PC-9 (cell line): ENCODE results near the gene RPS24. TPM values are rescaled to one million over a fixed set of nuclear protein-coding genes. Genes with fewer than 3 reads are reported as not detected.

Source experiments
- BruUV-seq: library from RNA; stranded (reverse); fragments of 400-500 nt; replicated peaks from 2 replicates; lab custom pipeline; 2021; lab: Mats Ljungman, UMichigan
- CTCF ChIA-PET: fragments of 300-600 bp; sonication (Branson Sonifier 250); formaldehyde crosslinking; loops from one replicate; lab custom pipeline; 2022; ENCODE audit warnings: antibody characterized with exemption; lab: Charles Lee
- POLR2A ChIA-PET: fragments of 300-600 bp; sonication (Branson Sonifier 250); formaldehyde crosslinking; loops from one replicate; lab custom pipeline; 2022; ENCODE audit warnings: antibody characterized with exemption; ENCODE audit not compliant: unreplicated experiment; lab: Charles Lee
- DNase-seq, 2 experiments: peaks; one replicate each; pipeline versions ENCODE4 v3.0.0 to v3.0.0-alpha.2; 2015 to 2022; ENCODE audit warnings: mixed read lengths in 1 of 2
- H2AFZ ChIP-seq: fragments of 200-600 bp; sonication (generic); 2 replicates; pipeline ENCODE4 v1.8.1; 2017; ENCODE audit warnings: antibody characterized with exemption
- H3F3A ChIP-seq: fragments of 200-600 bp; sonication (generic); 2 replicates; pipeline ENCODE4 v1.8.1; 2017; ENCODE audit warnings: antibody characterized with exemption, mild to moderate bottlenecking, low read depth; ENCODE audit not compliant: insufficient read depth
- H3K27ac ChIP-seq: fragments of 200-600 bp; sonication (generic); 2 replicates; pipeline ENCODE4 v1.6.1; 2016; ENCODE audit warnings: mixed run types
- H3K27me3 ChIP-seq: fragments of 200-600 bp; sonication (generic); 2 replicates; pipeline ENCODE4 v1.6.1; 2016; ENCODE audit warnings: low read depth, mixed run types; ENCODE audit not compliant: insufficient read depth
- H3K36me3 ChIP-seq: fragments of 200-600 bp; sonication (generic); 2 replicates; pipeline ENCODE4 v1.6.1; 2016; ENCODE audit warnings: low read depth, mixed run types
- H3K4me1 ChIP-seq: fragments of 200-600 bp; sonication (generic); replicated peaks from 2 replicates; pipeline ENCODE4 v1.6.1; 2016; ENCODE audit warnings: mixed run types; ENCODE audit not compliant: insufficient read depth
- H3K4me2 ChIP-seq: fragments of 200-600 bp; sonication (generic); 2 replicates; pipeline ENCODE4 v1.6.1; 2017; ENCODE audit warnings: mixed run types
- H3K4me3 ChIP-seq: fragments of 200-600 bp; sonication (generic); 2 replicates; pipeline ENCODE4 v1.6.1; 2016; ENCODE audit warnings: mixed run types
- H3K79me2 ChIP-seq: fragments of 200-600 bp; sonication (generic); 2 replicates; pipeline ENCODE4 v1.6.1; 2017; ENCODE audit warnings: low read depth, mixed run types
- H3K9me2 ChIP-seq: fragments of 200-600 bp; sonication (generic); 2 replicates; pipeline ENCODE4 v1.8.1; 2017; ENCODE audit warnings: mild to moderate bottlenecking; ENCODE audit not compliant: insufficient read depth
- H3K9me3 ChIP-seq: fragments of 200-600 bp; sonication (generic); 2 replicates; pipeline ENCODE4 v1.8.1; 2016; ENCODE audit warnings: low read depth; ENCODE audit not compliant: insufficient read depth
- H4K20me1 ChIP-seq: fragments of 200-600 bp; sonication (generic); 2 replicates; pipeline ENCODE4 v1.8.1; 2017; ENCODE audit not compliant: insufficient read depth
- CTCF ChIP-seq: fragments of 200-600 bp; sonication (generic); conservative IDR thresholded peaks from 2 replicates; pipeline ENCODE4 v1.6.1; 2017; ENCODE audit warnings: mixed run types, antibody characterized with exemption, mild to moderate bottlenecking, moderate library complexity
- EZH2 ChIP-seq: fragments of 200-600 bp; sonication (generic); IDR thresholded peaks from 2 replicates; pipeline ENCODE4 v1.8.0; 2017; ENCODE audit warnings: antibody characterized with exemption, low read depth
- intact Hi-C: fragments of 100-400 bp; cut with micrococcal nuclease; formaldehyde crosslinking; loops from one replicate; pipeline ENCODE4 v1.10.0; 2022; ENCODE audit not compliant: unreplicated experiment
- total RNA-seq: library from RNA; stranded (reverse); gene quantifications from 2 replicates; pipeline ENCODE4 v1.2.3, GENCODE V29; 2021

Gene RPS24
- total RNA-seq, 1 experiment from 2014 or later, result 2,068 TPM

DNA sequence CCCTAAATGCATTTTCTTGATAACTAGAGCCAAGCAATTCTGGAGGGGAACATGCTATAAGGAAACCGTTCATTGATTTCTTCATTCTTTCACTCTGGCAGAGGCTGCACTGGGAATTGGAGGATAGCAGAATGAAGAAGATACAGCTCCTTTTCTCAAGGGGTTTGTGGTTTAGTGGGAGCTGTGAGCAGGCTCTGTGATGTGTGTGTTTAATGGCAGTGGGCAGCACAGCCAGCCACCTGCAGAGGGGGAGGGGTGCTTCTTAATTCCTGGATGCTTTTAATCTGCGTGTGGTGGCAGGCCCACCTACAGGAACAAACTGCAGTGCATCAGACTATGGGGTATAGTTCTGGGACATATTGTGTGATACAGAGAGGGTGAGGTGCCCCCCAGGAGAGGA is 31.9 kb downstream of the RPS24 start:
- H3K9me3 ChIP-seq, result no peaks in the 10 kb centered on the region
- H3K79me2 ChIP-seq, result no peaks in the 10 kb centered on the region
- H3K27me3 ChIP-seq, result no peaks in the 10 kb centered on the region; the same call in none of the 2 replicates
- intact Hi-C loops, result no loop called here
- CTCF ChIA-PET, result no interaction called here
- POLR2A ChIA-PET, result no interaction called here
- no TSS peak for BruUV-seq
- H3K36me3 ChIP-seq, result no peaks in the 10 kb centered on the region
- TF ChIP-seq EZH2, result no peak
- TF ChIP-seq CTCF, result no peak
- no peaks in the 10 kb centered on the region for H3K9me2 ChIP-seq
- DNase-seq, result no peak
- no peaks in the 10 kb centered on the region for H4K20me1 ChIP-seq
- H3K4me3 ChIP-seq, result no peak overlapping the region
- no peak overlapping the region for H3K27ac ChIP-seq
- H2AFZ ChIP-seq, result no peak overlapping the region
- H3K4me2 ChIP-seq, result no peak overlapping the region
- H3F3A ChIP-seq, result no peaks in the 10 kb centered on the region
- H3K4me1 ChIP-seq, result no peaks in the 10 kb centered on the region

DNA sequence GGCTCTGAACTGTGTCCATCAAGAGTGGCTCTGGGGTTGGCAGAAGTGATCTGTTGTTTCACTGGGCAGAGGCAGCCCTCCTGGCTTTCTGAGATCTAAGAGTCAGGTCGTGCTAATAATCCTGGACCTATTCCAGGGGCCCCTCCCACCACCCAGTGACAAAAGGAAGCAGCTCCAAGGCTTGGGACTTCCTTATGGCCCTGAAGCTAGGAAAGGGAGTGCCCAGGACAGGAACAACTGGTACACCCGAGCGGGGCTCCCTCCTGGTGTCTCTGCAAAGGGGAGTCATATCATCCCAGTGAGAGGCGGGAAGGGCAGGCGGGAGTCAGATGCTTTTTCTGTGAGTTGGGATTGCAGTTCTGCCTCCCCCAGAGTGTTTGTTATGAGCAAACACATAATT is 32.3 kb downstream of the RPS24 start:
- intact Hi-C loops, result no loop called here
- CTCF ChIA-PET, result no interaction called here
- no peaks in the 10 kb centered on the region for H3F3A ChIP-seq

GRCh38 chr10:78066728-78067430 is 33.2 kb downstream of the RPS24 start:
- Histone ChIP-seq H3K4me1 (no peaks in the 10 kb centered on the region), H3K4me3 (no peak overlapping the region), H3K4me2 (no peak overlapping the region), H3K27ac (no peak overlapping the region), H3F3A (no peaks in the 10 kb centered on the region), H3K9me2 (no peaks in the 10 kb centered on the region), H3K36me3 (no peaks in the 10 kb centered on the region), H4K20me1 (no peaks in the 10 kb centered on the region), H3K27me3 (no peaks in the 10 kb centered on the region; the same call in none of the 2 replicates), H2AFZ (no peak overlapping the region), H3K9me3 (no peaks in the 10 kb centered on the region), H3K79me2 (no peaks in the 10 kb centered on the region)
- POLR2A ChIA-PET, result no interaction called here
- intact Hi-C loops, result no loop called here
- TF ChIP-seq CTCF (no peak), EZH2 (no peak)
- BruUV-seq, result no TSS peak
- DNase-seq, result no peak
- CTCF ChIA-PET, result no interaction called here

More for the DNA sequence above, 32.3 kb downstream of the RPS24 start:
- Histone ChIP-seq H4K20me1 (no peaks in the 10 kb centered on the region), H3K79me2 (no peaks in the 10 kb centered on the region), H3K4me1 (no peaks in the 10 kb centered on the region), H2AFZ (no peak overlapping the region), H3K4me3 (no peak overlapping the region), H3K27ac (no peak overlapping the region), H3K4me2 (no peak overlapping the region), H3K9me2 (no peaks in the 10 kb centered on the region), H3K27me3 (no peaks in the 10 kb centered on the region; the same call in none of the 2 replicates), H3K9me3 (no peaks in the 10 kb centered on the region), H3K36me3 (no peaks in the 10 kb centered on the region)
- POLR2A ChIA-PET, result no interaction called here
- no TSS peak for BruUV-seq
- no peak for DNase-seq
- TF ChIP-seq CTCF (no peak), EZH2 (no peak)
